ENCODE data around the gene TMEM235. TPM values are rescaled to one million over a fixed set of nuclear protein-coding genes. Genes with fewer than 3 reads are reported as not detected.

Gene TMEM235
- total RNA-seq, 1 donor from 2014 or later: 21.1 TPM

- Mint-ChIP-seq H3K27me3 (ENCODE audit: unreplicated experiment) (peaks cover 8% of the 10 kb centered on the region), H3K27ac (ENCODE audit: unreplicated experiment) (no peak overlapping the region)
Observed at GRCh38 chr17:78279360-78279990, 48.0 kb downstream of the TMEM235 start.

GRCh38 chr17:78281249-78281845 lies 49.9 kb downstream of the TMEM235 start:
- Mint-ChIP-seq H3K27me3 (ENCODE audit: unreplicated experiment) (peaks cover 8% of the 10 kb centered on the region), H3K4me1 (ENCODE audit: unreplicated experiment) (peaks cover 11% of the 10 kb centered on the region), H3K4me3 (ENCODE audit: unreplicated experiment) (no peak overlapping the region), H3K9me3 (ENCODE audit: unreplicated experiment) (no peaks in the 10 kb centered on the region), H3K36me3 (ENCODE audit: low read depth, unreplicated experiment) (no peaks in the 10 kb centered on the region), H3K27ac (ENCODE audit: unreplicated experiment) (no peak overlapping the region)
- no peak for DNase-seq (ENCODE audit: low spot score)
- TF ChIP-seq CTCF (IDR thresholded peaks at IDR 0.05; ENCODE audit: unreplicated experiment): no peak

More at GRCh38 chr17:78279360-78279990, 48.0 kb downstream of the TMEM235 start:
- H3K4me3 Mint-ChIP-seq (ENCODE audit: unreplicated experiment): no peak overlapping the region
- DNase-seq (ENCODE audit: low spot score): no peak
- no peak for TF ChIP-seq CTCF (IDR thresholded peaks at IDR 0.05; ENCODE audit: unreplicated experiment)
- H3K36me3 Mint-ChIP-seq (ENCODE audit: low read depth, unreplicated experiment): no peaks in the 10 kb centered on the region
- no peaks in the 10 kb centered on the region for H3K9me3 Mint-ChIP-seq (ENCODE audit: unreplicated experiment)
- H3K4me1 Mint-ChIP-seq (ENCODE audit: unreplicated experiment): peaks cover 11% of the 10 kb centered on the region

GRCh38 chr17:78284146-78284545 lies 52.7 kb downstream of the TMEM235 start:
- Mint-ChIP-seq H3K9me3 (ENCODE audit: unreplicated experiment) (no peaks in the 10 kb centered on the region), H3K27me3 (ENCODE audit: unreplicated experiment) (peaks cover 8% of the 10 kb centered on the region), H3K36me3 (ENCODE audit: low read depth, unreplicated experiment) (no peaks in the 10 kb centered on the region), H3K27ac (ENCODE audit: unreplicated experiment) (no peak overlapping the region), H3K4me1 (ENCODE audit: unreplicated experiment) (peaks cover 11% of the 10 kb centered on the region), H3K4me3 (ENCODE audit: unreplicated experiment) (no peak overlapping the region)
- TF ChIP-seq CTCF (IDR thresholded peaks at IDR 0.05; ENCODE audit: unreplicated experiment): no peak
- DNase-seq (ENCODE audit: low spot score): no peak

GRCh38 chr17:78289004-78289403 lies 57.6 kb downstream of the TMEM235 start:
- Mint-ChIP-seq H3K36me3 (ENCODE audit: low read depth, unreplicated experiment) (no peaks in the 10 kb centered on the region), H3K27ac (ENCODE audit: unreplicated experiment) (no peak overlapping the region), H3K9me3 (ENCODE audit: unreplicated experiment) (no peaks in the 10 kb centered on the region), H3K4me3 (ENCODE audit: unreplicated experiment) (no peak overlapping the region), H3K4me1 (ENCODE audit: unreplicated experiment) (peaks cover 3% of the 10 kb centered on the region), H3K27me3 (ENCODE audit: unreplicated experiment) (peaks cover 2% of the 10 kb centered on the region)
- no peak for DNase-seq (ENCODE audit: low spot score)
- no peak for TF ChIP-seq CTCF (IDR thresholded peaks at IDR 0.05; ENCODE audit: unreplicated experiment)

GRCh38 chr17:78289802-78290363 lies 58.5 kb downstream of the TMEM235 start:
- no peak overlapping the region for H3K27ac Mint-ChIP-seq (ENCODE audit: unreplicated experiment)
- peak; percentile 61 for TF ChIP-seq CTCF (IDR thresholded peaks at IDR 0.05; ENCODE audit: unreplicated experiment)
- peak; percentile 70 for DNase-seq (ENCODE audit: low spot score)
- no peak overlapping the region for H3K4me3 Mint-ChIP-seq (ENCODE audit: unreplicated experiment)
- no peaks in the 10 kb centered on the region for H3K9me3 Mint-ChIP-seq (ENCODE audit: unreplicated experiment)
- no peaks in the 10 kb centered on the region for H3K36me3 Mint-ChIP-seq (ENCODE audit: low read depth, unreplicated experiment)
- peaks cover 2% of the 10 kb centered on the region for H3K27me3 Mint-ChIP-seq (ENCODE audit: unreplicated experiment)
- peaks cover 3% of the 10 kb centered on the region for H3K4me1 Mint-ChIP-seq (ENCODE audit: unreplicated experiment)
